ENCODE results near the gene CDHR3.

CDHR3 gene

DNA sequence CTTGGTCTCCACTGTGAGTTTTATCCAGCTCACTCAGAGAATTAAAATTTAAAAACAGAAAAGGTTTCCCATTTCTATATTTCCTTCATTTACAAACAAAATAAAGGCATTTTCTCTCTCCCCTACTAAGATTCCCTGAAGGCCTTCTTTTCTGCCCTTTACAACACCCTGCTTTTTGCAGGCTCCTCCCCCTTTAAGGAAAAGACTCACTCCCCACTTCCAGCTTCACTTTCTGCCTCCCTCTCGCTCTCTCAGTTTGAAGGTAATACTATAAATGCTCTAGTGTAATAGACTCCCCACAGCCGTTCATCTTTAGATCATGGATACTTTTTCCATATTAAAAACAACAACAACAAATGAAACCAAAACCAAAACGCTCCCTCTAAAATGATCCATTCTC, 53.3 kb downstream of the CDHR3 start:
- Mint-ChIP-seq H3K9me3 (no peaks in the 10 kb centered on the region), H3K27me3 (no peaks in the 10 kb centered on the region), H3K27ac (no peak overlapping the region), H3K36me3 (no peaks in the 10 kb centered on the region), H3K4me1 (peaks cover 19 to 38% of the 10 kb centered on the region in 2 donors), H3K4me3 (no peak overlapping the region)
- DNase-seq (no peak), ATAC-seq (replicated peaks) (no peak)

- H3K4me3 Mint-ChIP-seq: no peak overlapping the region
- H3K27me3 Mint-ChIP-seq: no peaks in the 10 kb centered on the region
- H3K36me3 Mint-ChIP-seq: no peaks in the 10 kb centered on the region
- no peaks in the 10 kb centered on the region for H3K9me3 Mint-ChIP-seq
- ATAC-seq (replicated peaks) (no peak), DNase-seq (no peak)
- peaks cover 29 to 45% of the 10 kb centered on the region in 2 donors for H3K4me1 Mint-ChIP-seq
- no peak overlapping the region for H3K27ac Mint-ChIP-seq
Measured at GRCh38 chr7:106017657-106018056, 54.6 kb downstream of the CDHR3 start.

DNA sequence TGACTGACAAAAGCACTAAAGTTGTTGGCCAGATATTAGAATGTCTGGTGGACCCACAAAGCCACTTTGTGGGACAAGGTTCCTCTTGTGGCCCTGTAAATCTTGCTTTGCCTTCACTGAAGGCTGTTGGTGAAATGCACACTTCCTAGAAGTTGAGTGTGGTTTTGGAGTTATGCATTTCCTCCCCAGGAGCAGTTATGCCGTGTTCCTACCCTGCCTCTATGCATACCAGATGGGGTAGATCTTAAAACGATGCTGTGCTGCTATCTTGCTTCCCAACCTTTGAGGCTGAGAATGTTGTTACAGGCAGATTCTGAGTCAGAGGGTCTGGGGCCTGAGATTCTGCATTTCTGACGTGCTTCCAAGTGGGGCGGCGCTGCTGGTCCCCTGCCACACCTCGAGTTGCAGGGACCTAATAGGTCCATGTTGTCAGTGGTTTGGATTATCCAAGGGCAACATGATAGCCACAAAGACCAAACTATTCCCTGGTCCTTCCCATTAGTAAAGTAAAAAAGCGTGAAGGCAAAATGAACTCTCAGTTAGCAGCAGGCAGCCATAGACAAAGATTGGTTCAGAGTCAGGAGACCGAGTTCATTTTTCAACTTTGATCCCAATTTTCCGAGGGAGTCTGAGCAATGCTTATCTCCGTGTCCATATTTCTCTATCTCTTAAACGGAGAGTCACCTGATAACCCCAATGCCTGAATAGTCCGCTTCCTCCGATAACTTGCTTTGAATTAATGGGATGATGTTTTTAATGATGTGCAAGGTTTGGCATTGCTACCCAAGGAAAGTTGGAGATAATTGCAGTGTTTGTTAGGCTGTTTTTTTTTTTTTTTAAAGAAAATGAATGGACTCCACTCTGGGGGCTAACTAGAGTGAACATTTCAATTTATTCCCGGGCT, 55.8 kb downstream of the CDHR3 start:
- H3K4me1 Mint-ChIP-seq: peaks cover 36 to 57% of the 10 kb centered on the region in 2 donors
- no peak overlapping the region for H3K27ac Mint-ChIP-seq
- H3K27me3 Mint-ChIP-seq: no peaks in the 10 kb centered on the region
- H3K9me3 Mint-ChIP-seq: no peaks in the 10 kb centered on the region
- H3K36me3 Mint-ChIP-seq: no peaks in the 10 kb centered on the region
- ATAC-seq (replicated peaks) (no peak), DNase-seq (no peak)
- H3K4me3 Mint-ChIP-seq: no peak overlapping the region

DNA sequence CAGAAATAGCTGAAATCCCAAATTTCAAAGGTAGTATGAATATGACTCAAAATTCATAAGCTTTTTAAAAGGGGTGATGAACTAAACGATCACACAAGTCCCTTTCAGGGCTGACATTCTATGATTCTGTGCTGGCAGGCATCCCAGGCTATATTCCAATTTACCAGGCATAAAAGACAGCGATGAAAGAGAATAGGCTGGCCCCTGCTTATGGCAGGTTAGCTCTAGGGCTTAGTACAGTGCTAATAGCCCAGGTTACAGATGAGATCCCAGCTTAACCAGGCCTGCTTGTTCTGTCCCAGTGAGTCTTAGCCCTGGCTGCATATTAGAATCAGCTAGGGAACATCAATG, 56.4 kb downstream of the CDHR3 start:
- H3K9me3 Mint-ChIP-seq: no peaks in the 10 kb centered on the region
- no peaks in the 10 kb centered on the region for H3K27me3 Mint-ChIP-seq
- no peak overlapping the region for H3K4me3 Mint-ChIP-seq
- no peak for ATAC-seq (replicated peaks)
- H3K4me1 Mint-ChIP-seq: peaks cover 42 to 63% of the 10 kb centered on the region in 2 donors
- no peaks in the 10 kb centered on the region for H3K36me3 Mint-ChIP-seq
- no peak for DNase-seq
- no peak overlapping the region for H3K27ac Mint-ChIP-seq

GRCh38 chr7:106021151-106022067, 58.3 kb downstream of the CDHR3 start:
- Mint-ChIP-seq H3K9me3 (no peaks in the 10 kb centered on the region), H3K27ac (peak overlapping the region; percentile 9), H3K4me3 (no peak overlapping the region), H3K36me3 (no peaks in the 10 kb centered on the region), H3K4me1 (peaks cover 49 to 63% of the 10 kb centered on the region in 2 donors), H3K27me3 (no peaks in the 10 kb centered on the region)
- no peak for ATAC-seq (replicated peaks)
- no peak for DNase-seq

DNA sequence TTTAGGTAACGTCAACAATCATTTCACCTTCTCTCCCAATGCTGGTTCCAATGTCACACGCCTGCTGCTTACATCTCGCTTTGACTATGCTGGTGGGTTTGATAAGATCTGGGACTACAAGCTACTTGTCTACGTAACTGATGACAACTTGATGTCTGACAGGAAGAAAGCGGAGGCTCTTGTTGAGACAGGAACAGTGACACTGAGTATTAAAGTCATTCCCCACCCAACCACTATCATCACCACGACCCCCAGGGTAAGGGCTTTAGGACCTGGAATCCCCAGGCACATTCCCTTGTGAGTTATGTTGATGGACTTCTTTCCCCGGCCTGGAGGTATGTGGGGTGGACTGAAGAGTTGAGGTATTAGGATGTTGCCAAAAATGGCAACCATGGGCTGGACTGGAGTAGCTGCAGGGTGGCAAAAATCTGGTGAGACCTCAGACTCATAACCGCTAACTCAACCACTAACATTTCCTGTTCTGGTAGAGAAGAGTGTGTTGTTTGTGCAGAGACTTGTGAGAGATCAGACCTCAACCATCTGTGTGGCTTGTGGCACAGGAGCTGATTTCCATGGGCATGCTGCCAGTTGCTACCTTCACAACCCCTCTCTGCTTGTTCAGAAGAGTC, 59.2 kb downstream of the CDHR3 start:
- peak overlapping the region; percentile 68 for H3K27ac Mint-ChIP-seq
- peaks cover 53 to 65% of the 10 kb centered on the region in 2 donors for H3K4me1 Mint-ChIP-seq
- no peaks in the 10 kb centered on the region for H3K27me3 Mint-ChIP-seq
- H3K36me3 Mint-ChIP-seq: no peaks in the 10 kb centered on the region
- DNase-seq (peak; percentile 33), ATAC-seq (replicated peaks) (peak; percentile 57 to 64)
- no peaks in the 10 kb centered on the region for H3K9me3 Mint-ChIP-seq
- H3K4me3 Mint-ChIP-seq: peak overlapping the region in 1 of 2 donors; percentile 47

DNA sequence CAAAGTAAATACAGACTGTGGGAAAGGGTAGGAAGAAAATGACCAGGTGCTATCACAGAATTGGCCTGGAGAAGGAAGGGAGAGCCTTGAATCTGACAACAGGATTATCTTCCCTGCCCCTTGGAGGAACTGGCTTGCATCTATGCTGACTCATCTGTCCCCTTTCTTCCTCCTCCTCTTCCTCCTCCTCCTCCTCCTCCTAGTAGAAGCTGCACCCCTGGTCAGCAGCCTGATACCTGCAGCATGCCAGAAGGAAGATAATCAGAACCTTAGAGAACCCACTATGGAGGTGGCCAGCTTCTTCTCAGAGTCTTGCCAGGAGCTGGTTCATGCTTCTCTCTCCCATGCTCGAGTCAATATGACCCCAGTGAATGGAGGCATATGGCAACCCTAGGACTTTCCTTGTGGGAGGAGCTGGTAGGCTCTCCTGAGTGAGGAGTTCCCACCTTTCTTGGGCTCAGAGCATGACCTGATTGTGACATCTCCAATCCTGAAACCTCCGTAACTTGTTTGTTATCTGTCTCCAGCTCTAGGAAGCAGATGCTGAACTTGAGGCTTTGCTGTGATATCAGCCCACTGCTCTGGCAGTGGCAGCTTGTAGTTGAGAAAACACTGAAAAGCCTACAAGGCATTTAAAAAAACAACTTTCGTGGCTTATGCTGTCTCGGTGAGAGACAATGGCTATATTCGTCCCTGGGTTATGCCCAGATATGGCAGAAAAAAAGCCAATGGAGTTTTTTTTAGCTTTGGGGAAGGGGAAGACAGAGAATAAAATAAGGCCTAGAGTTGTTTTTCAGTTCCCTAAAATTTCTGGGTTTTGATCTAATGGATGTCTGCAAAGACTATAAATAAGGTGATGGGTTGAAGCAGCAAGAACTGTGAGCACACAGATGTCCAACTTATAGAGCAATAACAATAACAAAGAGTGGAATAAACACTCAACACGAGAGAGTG, 60.6 kb downstream of the CDHR3 start:
- H3K4me1 Mint-ChIP-seq: peaks cover 59 to 78% of the 10 kb centered on the region in 2 donors
- DNase-seq: no peak
- peak; percentile 71 to 78 for ATAC-seq (replicated peaks)
- no peaks in the 10 kb centered on the region for H3K27me3 Mint-ChIP-seq
- no peaks in the 10 kb centered on the region for H3K36me3 Mint-ChIP-seq
- H3K4me3 Mint-ChIP-seq: peak overlapping the region; percentile 51 to 54
- no peaks in the 10 kb centered on the region for H3K9me3 Mint-ChIP-seq
- peak overlapping the region; percentile 81 for H3K27ac Mint-ChIP-seq

DNA sequence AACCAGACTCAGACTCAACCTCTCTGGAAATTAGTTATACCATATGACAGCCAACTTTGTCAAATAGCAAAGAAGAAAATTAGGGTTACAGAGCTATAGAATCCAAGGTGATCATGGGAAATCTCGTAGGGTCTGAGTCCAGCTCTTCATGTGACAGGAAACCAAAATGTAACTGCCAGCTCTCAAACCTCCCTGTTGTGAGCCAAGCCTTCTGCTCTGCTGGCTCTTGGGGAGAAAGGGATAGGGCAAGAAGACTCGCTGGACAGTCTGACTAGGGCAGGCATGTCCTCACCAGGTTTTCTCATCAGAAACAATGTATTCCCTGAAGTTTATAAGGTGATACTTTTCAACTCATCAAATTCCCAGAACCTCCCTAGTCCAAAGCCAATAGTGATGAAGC, 63.0 kb downstream of the CDHR3 start:
- ATAC-seq (replicated peaks) (no peak), DNase-seq (no peak)
- Mint-ChIP-seq H3K27ac (no peak overlapping the region), H3K4me3 (no peak overlapping the region), H3K9me3 (no peaks in the 10 kb centered on the region), H3K4me1 (peaks cover 60 to 91% of the 10 kb centered on the region in 2 donors), H3K27me3 (no peaks in the 10 kb centered on the region), H3K36me3 (no peaks in the 10 kb centered on the region)

GRCh38 chr7:106029451-106029850, 66.4 kb downstream of the CDHR3 start:
- H3K4me3 Mint-ChIP-seq: no peak overlapping the region
- no peaks in the 10 kb centered on the region for H3K9me3 Mint-ChIP-seq
- no peaks in the 10 kb centered on the region for H3K27me3 Mint-ChIP-seq
- no peak overlapping the region for H3K27ac Mint-ChIP-seq
- DNase-seq (no peak), ATAC-seq (replicated peaks) (no peak)
- peaks cover 36 to 74% of the 10 kb centered on the region in 2 donors for H3K4me1 Mint-ChIP-seq
- H3K36me3 Mint-ChIP-seq: peaks cover 0 to 7% of the 10 kb centered on the region in 2 donors

DNA sequence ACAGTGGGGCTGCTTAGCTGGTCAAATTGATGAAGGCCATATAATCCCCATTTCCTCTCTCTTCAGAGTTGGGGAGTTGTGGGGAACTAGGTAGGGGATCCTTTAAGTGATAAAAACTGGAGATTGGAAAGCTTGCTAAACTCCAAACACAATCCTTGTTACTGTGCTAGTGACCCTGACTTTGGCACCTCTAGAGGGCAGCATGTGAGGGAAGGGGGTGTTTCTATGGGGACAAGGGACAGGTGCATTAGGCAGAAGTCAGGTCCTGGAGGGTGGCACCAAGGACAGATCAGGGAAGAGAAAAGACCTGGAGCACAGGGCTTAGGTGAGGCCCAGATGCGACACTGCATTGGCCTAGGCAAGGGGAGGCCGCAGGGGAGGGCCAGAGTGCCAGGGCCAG, 66.9 kb downstream of the CDHR3 start:
- ATAC-seq (replicated peaks) (no peak), DNase-seq (no peak)
- H3K9me3 Mint-ChIP-seq: no peaks in the 10 kb centered on the region
- peaks cover 0 to 7% of the 10 kb centered on the region in 2 donors for H3K36me3 Mint-ChIP-seq
- no peaks in the 10 kb centered on the region for H3K27me3 Mint-ChIP-seq
- no peak overlapping the region for H3K4me3 Mint-ChIP-seq
- H3K4me1 Mint-ChIP-seq: peaks cover 32 to 69% of the 10 kb centered on the region in 2 donors
- H3K27ac Mint-ChIP-seq: no peak overlapping the region

DNA sequence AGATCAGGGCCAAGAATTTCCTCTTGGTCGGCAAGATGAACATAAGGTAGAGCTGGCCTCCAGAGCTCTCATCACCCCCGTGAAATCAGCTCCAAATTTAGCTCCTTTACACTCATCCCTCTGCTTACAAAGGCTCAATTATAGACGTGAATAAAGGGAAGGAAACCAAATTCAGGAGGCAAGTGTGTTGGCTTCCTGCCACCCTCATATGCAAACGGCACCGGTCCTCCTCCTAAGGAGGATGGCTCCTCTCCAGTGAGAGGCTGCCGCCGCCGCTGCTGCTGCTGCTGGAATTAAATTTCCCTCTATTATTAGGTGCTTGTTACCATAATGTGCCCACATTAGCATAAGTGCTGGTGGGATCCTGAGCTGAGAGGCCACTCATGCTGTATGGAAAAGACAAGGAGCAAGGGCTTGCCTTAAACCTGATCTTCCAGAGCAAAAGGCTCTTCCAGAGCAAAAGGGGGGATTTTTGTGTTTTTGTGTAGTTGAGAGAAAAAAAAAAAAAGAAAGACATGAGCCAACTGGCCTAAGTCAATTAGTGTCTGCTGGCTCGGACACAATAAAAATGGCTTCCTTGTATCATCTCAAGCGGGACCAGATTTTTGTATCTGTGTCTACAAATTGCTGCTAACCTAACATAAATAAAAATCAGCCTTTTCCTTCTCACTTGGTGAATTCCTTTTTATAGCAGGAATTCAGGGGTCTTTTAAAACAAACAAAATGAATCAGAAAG, 68.4 kb downstream of the CDHR3 start:
- Mint-ChIP-seq H3K27ac (peak overlapping the region; percentile 33), H3K27me3 (no peaks in the 10 kb centered on the region), H3K36me3 (peaks cover 1 to 7% of the 10 kb centered on the region in 2 donors), H3K4me1 (peaks cover 29 to 63% of the 10 kb centered on the region in 2 donors), H3K4me3 (no peak overlapping the region), H3K9me3 (no peaks in the 10 kb centered on the region)
- DNase-seq: no peak
- ATAC-seq (replicated peaks): no peak

DNA sequence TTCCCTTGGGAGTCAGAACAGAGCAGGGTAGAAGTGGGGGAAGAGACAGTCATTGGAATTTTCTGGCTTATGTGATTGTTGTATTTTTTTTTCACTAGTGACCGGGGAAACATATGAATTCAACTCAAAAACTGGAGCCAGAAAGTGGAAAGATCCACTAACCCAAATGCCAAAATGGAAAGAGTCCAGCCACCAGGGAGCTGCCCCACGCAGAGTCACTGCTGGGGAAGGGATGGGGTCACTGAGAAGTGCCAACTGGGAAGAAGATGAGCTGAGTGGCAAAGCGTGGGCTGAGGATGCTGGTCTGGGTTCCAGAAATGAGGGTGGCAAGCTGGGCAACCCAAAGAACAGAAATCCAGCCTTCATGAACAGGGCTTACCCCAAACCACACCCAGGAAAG, 69.2 kb downstream of the CDHR3 start:
- Mint-ChIP-seq H3K4me1 (peaks cover 25 to 64% of the 10 kb centered on the region in 2 donors), H3K9me3 (no peaks in the 10 kb centered on the region), H3K27ac (peak overlapping the region; percentile 43), H3K36me3 (peaks cover 1 to 7% of the 10 kb centered on the region in 2 donors), H3K27me3 (no peaks in the 10 kb centered on the region), H3K4me3 (no peak overlapping the region)
- DNase-seq: no peak
- no peak for ATAC-seq (replicated peaks)

DNA sequence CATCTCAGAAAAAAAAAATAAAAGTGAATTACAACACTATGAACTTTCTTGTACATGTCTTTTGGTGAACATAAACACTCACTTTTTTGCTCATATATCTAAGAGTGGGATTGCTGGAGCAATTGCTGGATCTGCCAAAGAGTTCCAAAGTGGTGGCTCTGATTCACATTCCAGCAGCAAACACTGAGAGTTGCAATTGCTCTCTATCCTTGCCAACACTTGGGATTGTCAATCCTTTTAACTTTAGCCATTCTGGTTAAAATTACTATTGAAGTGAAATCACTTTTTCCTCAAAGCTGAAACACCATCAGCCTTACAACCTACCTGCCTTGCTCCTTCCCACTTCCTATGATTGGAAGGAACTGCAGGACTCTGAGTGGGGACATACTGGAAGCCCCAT, 70.7 kb downstream of the CDHR3 start:
- Mint-ChIP-seq H3K9me3 (no peaks in the 10 kb centered on the region), H3K4me1 (peaks cover 20 to 49% of the 10 kb centered on the region in 2 donors), H3K27ac (no peak overlapping the region), H3K36me3 (peaks cover 1 to 7% of the 10 kb centered on the region in 2 donors), H3K4me3 (no peak overlapping the region), H3K27me3 (no peaks in the 10 kb centered on the region)
- ATAC-seq (replicated peaks) (no peak), DNase-seq (no peak)

Measured in stimulated activated naive B cell treated with anti-CD40 and anti-IgM and Interleukin-4, amounts not matched to agents 10 μg/mL and 1 μg/mL and 100 μg/mL, for 72 hours (primary cell).